HCT116 (cell line): Measurements from ENCODE around the gene DLG2. TPM values are rescaled to one million over a fixed set of nuclear protein-coding genes. Genes with fewer than 3 reads are reported as not detected.

Source experiments
- ATAC-seq: fragments of 200-7000 bp; cut with Tn5 transposase; 2 replicates; pipeline ENCODE4 v1.9.1; 2020; ENCODE audit warnings: mild to moderate bottlenecking, moderate library complexity
- BruUV-seq: library from RNA; stranded (reverse); fragments of 400-500 nt; replicated peaks from 2 replicates; lab custom pipeline; 2021; lab: Mats Ljungman, UMichigan
- CTCF ChIA-PET: fragments of 300-600 bp; sonication (Branson Sonifier 250); formaldehyde crosslinking; loops from one replicate; lab custom pipeline; 2021; ENCODE audit warnings: antibody characterized with exemption; lab: Charles Lee
- POLR2A ChIA-PET: fragments of 300-600, 350-600 bp; sonication (Branson Sonifier 250); formaldehyde crosslinking; loops from one replicate; lab custom pipeline; 2021; ENCODE audit warnings: antibody characterized with exemption; lab: Charles Lee
- RAD21 ChIA-PET, 2 experiments: fragments of 300-600 bp; sonication (Branson Sonifier 250); formaldehyde crosslinking; loops; one replicate each; lab custom pipeline; 2023; ENCODE audit warnings: low total read pairs in 2 of 2; ENCODE audit not compliant: uncharacterized antibody in 2 of 2, unreplicated experiment in 2 of 2, low non-redundant PET in 1 of 2; lab: Charles Lee
- DNase-seq: peaks from one replicate; pipeline ENCODE4 v3.0.0-alpha.2; 2010; ENCODE audit warnings: low read depth, low spot score
- H2AFZ ChIP-seq: fragments of 200-600 bp; shearing (Covaris generic), sonication (generic); 2 replicates; pipeline ENCODE4 v1.6.1; 2017; ENCODE audit warnings: low read depth, mixed run types, mixed read lengths, antibody characterized with exemption, low read length; ENCODE audit not compliant: poor library complexity, severe bottlenecking
- H3K27ac ChIP-seq: 2 replicates; pipeline ENCODE4 v1.5.1; 2012; ENCODE audit warnings: low read depth, low read length
- H3K27me3 ChIP-seq: fragments of 200-600 bp; sonication (generic); 2 replicates; pipeline ENCODE4 v1.6.1; 2016; ENCODE audit warnings: mixed run types, low read length, mixed read lengths; ENCODE audit not compliant: insufficient read depth
- H3K36me3 ChIP-seq, 2 experiments: fragments of 200-500 bp in 1 of 2; fragments of 200-600 bp in 1 of 2; sonication (Bioruptor generic) in 1 of 2; sonication (generic) in 1 of 2; 2 replicates each; pipeline versions ENCODE4 v1.5.1 to v1.6.1; 2014 to 2016; ENCODE audit warnings: low read length in 2 of 2, inconsistent platforms in 1 of 2, mixed read lengths in 1 of 2, mixed run types in 1 of 2; ENCODE audit not compliant: insufficient read depth in 2 of 2, control insufficient read depth in 1 of 2
- H3K4me1 ChIP-seq, 2 experiments: fragments of 200-600 bp in 1 of 2; sonication (generic) in 1 of 2; 2 replicates each; pipeline versions ENCODE4 v1.5.1 to v1.6.1; 2012 to 2017; ENCODE audit warnings: low read length in 2 of 2, inconsistent platforms in 1 of 2, mild to moderate bottlenecking in 1 of 2, mixed read lengths in 1 of 2, mixed run types in 1 of 2, moderate library complexity in 1 of 2; ENCODE audit not compliant: insufficient read depth in 2 of 2, control insufficient read depth in 1 of 2
- H3K4me2 ChIP-seq: fragments of 200-600 bp; sonication (generic); 2 replicates; pipeline ENCODE4 v1.6.1; 2017; ENCODE audit warnings: mixed run types, low read length, mixed read lengths
- H3K4me3 ChIP-seq, 2 experiments: fragments of 200-600 bp in 1 of 2; sonication (generic) in 1 of 2; replicated peaks in 1 of 2; 2 replicates each; pipeline ENCODE4 v1.5.1; 2011 to 2016; ENCODE audit warnings: low read length in 2 of 2, control low read depth in 1 of 2, low read depth in 1 of 2, mild to moderate bottlenecking in 1 of 2, mixed read lengths in 1 of 2, mixed run types in 1 of 2
- H3K79me2 ChIP-seq: fragments of 200-600 bp; sonication (generic); 2 replicates; pipeline ENCODE4 v1.6.1; 2017; ENCODE audit warnings: mild to moderate bottlenecking, mixed run types, low read length, moderate library complexity, mixed read lengths; ENCODE audit not compliant: insufficient read depth
- H3K9ac ChIP-seq: fragments of 200-600 bp; sonication (generic); 2 replicates; pipeline ENCODE4 v1.6.1; 2016; ENCODE audit warnings: low read length, mixed read lengths
- H3K9me2 ChIP-seq: fragments of 200-600 bp; sonication (generic), shearing (Covaris generic); 2 replicates; pipeline ENCODE4 v1.6.1; 2017; ENCODE audit warnings: mixed run types, mild to moderate bottlenecking, moderate library complexity; ENCODE audit not compliant: insufficient read depth
- H3K9me3 ChIP-seq, 2 experiments: fragments of 200-500 bp in 1 of 2; fragments of 200-600 bp in 1 of 2; sonication (Bioruptor generic) in 1 of 2; sonication (generic) in 1 of 2; 2 replicates each; pipeline ENCODE4 v1.6.1; 2014 to 2017; ENCODE audit warnings: low read length in 2 of 2, mixed read lengths in 2 of 2, inconsistent platforms in 1 of 2, low read depth in 1 of 2, mild to moderate bottlenecking in 1 of 2, mixed run types in 1 of 2, moderate library complexity in 1 of 2; ENCODE audit not compliant: control insufficient read depth in 1 of 2, insufficient read depth in 1 of 2
- H4K20me1 ChIP-seq: fragments of 200-600 bp; sonication (generic), shearing (Covaris generic); 2 replicates; pipeline ENCODE4 v1.6.1; 2017; ENCODE audit warnings: mixed run types, mild to moderate bottlenecking, moderate library complexity; ENCODE audit not compliant: insufficient read depth
- ATF3 ChIP-seq: IDR thresholded peaks from 2 replicates; pipeline ENCODE4 v1.6.1; 2012
- CBX3 ChIP-seq: IDR thresholded peaks from 2 replicates; pipeline ENCODE4 v1.6.1; 2012; ENCODE audit warnings: low read depth
- CEBPB ChIP-seq: IDR thresholded peaks from 2 replicates; pipeline ENCODE4 v1.6.1; 2012; ENCODE audit warnings: low read depth
- ELF1 ChIP-seq: IDR thresholded peaks from 2 replicates; pipeline ENCODE4 v1.6.1; 2012; ENCODE audit warnings: low read depth, borderline replicate concordance
- EZH2phosphoT487 ChIP-seq: fragments of 200-600 bp; IDR thresholded peaks from 2 replicates; pipeline ENCODE4 v1.6.1; 2018; ENCODE audit warnings: antibody characterized with exemption, borderline replicate concordance
- FOSL1 ChIP-seq: IDR thresholded peaks from 2 replicates; pipeline ENCODE4 v1.6.1; 2012; ENCODE audit warnings: low read depth
- MAX ChIP-seq: IDR thresholded peaks from 2 replicates; pipeline ENCODE4 v1.6.1; 2012
- POLR2AphosphoS5 ChIP-seq: IDR thresholded peaks from 2 replicates; pipeline ENCODE4 v1.6.1; 2011; ENCODE audit warnings: mild to moderate bottlenecking, low read depth, low read length, moderate library complexity
- RAD21 ChIP-seq: IDR thresholded peaks from 2 replicates; pipeline ENCODE4 v1.6.1; 2012; ENCODE audit warnings: low read depth, mild to moderate bottlenecking
- REST ChIP-seq: IDR thresholded peaks from 2 replicates; pipeline ENCODE4 v1.6.1; 2012; ENCODE audit warnings: low read depth
- SIN3A ChIP-seq: IDR thresholded peaks from 2 replicates; pipeline ENCODE4 v1.6.1; 2012; ENCODE audit warnings: low read depth
- SP1 ChIP-seq: IDR thresholded peaks from 2 replicates; pipeline ENCODE4 v1.6.1; 2012; ENCODE audit warnings: low read depth
- SRF ChIP-seq: IDR thresholded peaks from 2 replicates; pipeline ENCODE4 v1.6.1; 2012; ENCODE audit warnings: low read depth
- TCF7L2 ChIP-seq: IDR thresholded peaks from 2 replicates; pipeline ENCODE4 v1.7.0; 2011; ENCODE audit warnings: borderline replicate concordance, inconsistent platforms; ENCODE audit not compliant: insufficient read depth, insufficient read length; ENCODE audit errors: extremely low read depth
- YY1 ChIP-seq: IDR thresholded peaks from 2 replicates; pipeline ENCODE4 v1.6.1; 2011; ENCODE audit warnings: low read length, low read depth, moderate library complexity, mild to moderate bottlenecking; ENCODE audit not compliant: insufficient replicate concordance; ENCODE audit errors: extremely low read depth
- intact Hi-C: fragments of 100-400 bp; cut with micrococcal nuclease; formaldehyde crosslinking; loops from 2 replicates; pipeline ENCODE4 v1.10.0; 2022
- total RNA-seq: library from RNA; stranded (reverse); gene quantifications from one replicate; pipeline ENCODE4 v1.2.1, GENCODE V29; 2021; ENCODE audit not compliant: unreplicated experiment
- TF ChIP-seq, protein P1 (sequence below), 3 experiments: fragments of 200-600 bp in 1 of 3; sonication (generic) in 1 of 3; IDR thresholded peaks in 2 of 3; conservative IDR thresholded peaks in 1 of 3; 2 replicates each; pipeline ENCODE4 v1.5.1; 2012 to 2017; ENCODE audit warnings: low read depth in 2 of 3, low read length in 2 of 3, antibody characterized with exemption in 1 of 3, borderline replicate concordance in 1 of 3, control low read depth in 1 of 3, mild to moderate bottlenecking in 1 of 3, mixed read lengths in 1 of 3, mixed run types in 1 of 3, moderate library complexity in 1 of 3; ENCODE audit not compliant: insufficient read depth in 1 of 3

DLG2 gene
- total RNA-seq, 1 experiment from 2014 or later: 2.4 TPM

DNA sequence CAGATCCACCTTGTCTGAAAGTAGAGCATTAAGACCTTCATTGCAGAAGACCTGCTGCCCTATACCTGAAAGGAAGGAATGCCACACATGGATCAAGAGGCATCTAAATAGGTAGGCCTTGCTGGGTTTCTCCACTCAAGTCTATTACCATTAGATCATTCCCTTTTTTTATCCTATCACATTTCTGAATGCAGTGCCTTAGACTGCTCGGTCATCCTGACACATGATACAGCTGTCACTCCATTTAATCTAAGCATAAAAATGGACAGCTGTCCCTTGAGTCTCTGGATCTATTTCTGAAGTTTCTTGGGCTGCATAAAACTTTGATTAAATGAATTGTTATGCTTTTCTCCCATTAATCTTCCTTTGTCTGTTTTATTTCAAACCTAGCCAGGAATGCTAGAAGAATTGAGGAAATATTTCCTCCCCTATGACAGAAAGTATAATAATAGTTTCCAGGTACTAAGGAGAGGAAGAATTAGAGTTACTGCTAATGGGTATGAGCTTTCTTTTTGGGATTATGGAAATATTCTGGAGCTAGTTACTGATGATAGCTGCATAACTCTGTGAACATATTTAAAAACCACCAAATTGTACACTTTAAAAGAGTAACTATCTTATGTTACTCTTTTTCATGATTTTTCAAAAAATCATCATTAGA lies 88.0 kb downstream of the DLG2 start:
- ATAC-seq: no peak
- Histone ChIP-seq H3K27me3 (peaks cover 4% of the 10 kb centered on the region; the same call in 1 of the 2 replicates), H3K9me2 (no peaks in the 10 kb centered on the region), H2AFZ (no peak overlapping the region), H3K4me2 (no peak overlapping the region)
- TF ChIP-seq SIN3A (no peak), SP1 (no peak), POLR2AphosphoS5 (no peak), YY1 (no peak), REST (no peak), TCF7L2 (no peak), MAX (no peak), CEBPB (no peak), ATF3 (no peak), ELF1 (no peak), EZH2phosphoT487 (no peak), RAD21 (no peak), CBX3 (no peak), SRF (no peak), FOSL1 (no peak)
- TF ChIP-seq, protein P1, sequence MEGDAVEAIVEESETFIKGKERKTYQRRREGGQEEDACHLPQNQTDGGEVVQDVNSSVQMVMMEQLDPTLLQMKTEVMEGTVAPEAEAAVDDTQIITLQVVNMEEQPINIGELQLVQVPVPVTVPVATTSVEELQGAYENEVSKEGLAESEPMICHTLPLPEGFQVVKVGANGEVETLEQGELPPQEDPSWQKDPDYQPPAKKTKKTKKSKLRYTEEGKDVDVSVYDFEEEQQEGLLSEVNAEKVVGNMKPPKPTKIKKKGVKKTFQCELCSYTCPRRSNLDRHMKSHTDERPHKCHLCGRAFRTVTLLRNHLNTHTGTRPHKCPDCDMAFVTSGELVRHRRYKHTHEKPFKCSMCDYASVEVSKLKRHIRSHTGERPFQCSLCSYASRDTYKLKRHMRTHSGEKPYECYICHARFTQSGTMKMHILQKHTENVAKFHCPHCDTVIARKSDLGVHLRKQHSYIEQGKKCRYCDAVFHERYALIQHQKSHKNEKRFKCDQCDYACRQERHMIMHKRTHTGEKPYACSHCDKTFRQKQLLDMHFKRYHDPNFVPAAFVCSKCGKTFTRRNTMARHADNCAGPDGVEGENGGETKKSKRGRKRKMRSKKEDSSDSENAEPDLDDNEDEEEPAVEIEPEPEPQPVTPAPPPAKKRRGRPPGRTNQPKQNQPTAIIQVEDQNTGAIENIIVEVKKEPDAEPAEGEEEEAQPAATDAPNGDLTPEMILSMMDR (IDR thresholded peaks at IDR 0.05 in 2 of 3, conservative IDR thresholded peaks at IDR 0.05 in 1 of 3; ENCODE audit: borderline replicate concordance in 1 of 3, insufficient read depth in 1 of 3, low read depth in 2 of 3, low read length in 2 of 3): no peak
- TF ChIP-seq, all 23 proteins: peak for 0
- no peak overlapping the region for H3K4me3 ChIP-seq
- H3K27ac ChIP-seq: no peak overlapping the region
- DNase-seq: no peak
- no peaks in the 10 kb centered on the region for H3K36me3 ChIP-seq
- no peaks in the 10 kb centered on the region for H4K20me1 ChIP-seq
- CTCF ChIA-PET: no interaction called here
- no peaks in the 10 kb centered on the region for H3K79me2 ChIP-seq
- no peaks in the 10 kb centered on the region for H3K4me1 ChIP-seq
- POLR2A ChIA-PET: no interaction called here
- no peak overlapping the region for H3K9ac ChIP-seq
- RAD21 ChIA-PET: no interaction called here
- BruUV-seq: no TSS peak
- intact Hi-C loops: no loop called here
- no peaks in the 10 kb centered on the region for H3K9me3 ChIP-seq
